HG03439 (cell line): ENCODE results near the gene SPI1.

Experiments
- ATAC-seq: cut with Tn5 transposase; IDR thresholded peaks from one replicate; pipeline ENCODE4 v1.9.1; 2021; ENCODE audit warnings: mild to moderate bottlenecking, moderate library complexity; ENCODE audit not compliant: unreplicated experiment

The SPI1 gene

DNA sequence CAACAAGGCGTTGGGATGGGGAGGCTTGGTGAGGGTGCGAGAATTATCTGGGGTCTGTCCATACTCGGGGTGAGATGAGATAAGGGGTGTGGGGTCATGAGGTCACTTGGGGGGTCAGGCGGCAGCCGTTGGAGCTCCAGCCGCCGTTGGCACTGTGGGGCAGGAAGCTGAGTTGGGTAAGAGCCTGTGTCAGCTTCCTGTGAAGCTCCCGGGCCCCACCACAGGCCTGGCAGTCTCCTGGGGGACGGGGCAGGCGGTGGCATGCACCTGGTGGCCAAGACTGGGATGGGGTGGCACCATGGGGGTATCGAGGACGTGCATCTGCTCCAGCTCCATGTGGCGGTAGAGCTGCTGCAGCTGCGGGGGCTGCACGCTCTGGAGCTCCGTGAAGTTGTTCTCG is 18.8 kb downstream of the SPI1 start:
- ATAC-seq = no peak

DNA sequence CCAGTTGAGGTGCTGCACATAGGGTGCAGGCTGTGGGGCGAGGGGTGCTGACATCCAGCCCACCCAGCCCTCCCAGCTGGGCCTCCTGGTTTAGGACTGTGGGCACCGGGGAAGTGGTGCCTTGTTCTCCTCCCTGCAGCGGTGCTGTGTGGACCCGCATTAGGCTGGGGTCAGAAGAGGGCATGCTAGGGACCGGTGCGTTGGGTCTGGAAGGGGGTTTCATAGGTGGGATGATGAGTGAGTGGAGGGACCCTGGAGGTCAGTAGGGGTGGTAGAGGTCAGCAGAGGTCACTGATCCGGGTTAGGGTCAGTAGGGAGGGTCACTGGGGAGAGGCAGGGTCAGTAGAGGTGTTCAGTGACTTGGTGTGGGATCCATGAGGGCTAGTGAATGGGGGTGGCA is 19.2 kb downstream of the SPI1 start:
- no peak for ATAC-seq

DNA sequence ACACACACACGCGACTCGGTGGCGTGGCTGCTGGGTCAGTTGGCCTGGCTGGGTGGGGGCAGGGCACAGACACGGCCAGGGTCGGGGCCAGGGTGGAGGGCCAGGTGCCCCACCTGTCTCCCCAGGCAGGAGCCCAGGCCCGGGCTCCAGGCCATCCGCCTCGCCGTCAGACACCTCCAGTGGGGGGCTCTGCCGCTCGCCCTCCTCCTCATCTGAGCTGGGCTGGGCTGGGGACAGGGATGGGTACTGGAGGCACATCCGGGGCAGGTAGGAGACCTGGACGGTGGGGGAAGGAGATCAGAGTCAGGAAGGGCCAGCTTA is 19.7 kb downstream of the SPI1 start:
- no peak for ATAC-seq

DNA sequence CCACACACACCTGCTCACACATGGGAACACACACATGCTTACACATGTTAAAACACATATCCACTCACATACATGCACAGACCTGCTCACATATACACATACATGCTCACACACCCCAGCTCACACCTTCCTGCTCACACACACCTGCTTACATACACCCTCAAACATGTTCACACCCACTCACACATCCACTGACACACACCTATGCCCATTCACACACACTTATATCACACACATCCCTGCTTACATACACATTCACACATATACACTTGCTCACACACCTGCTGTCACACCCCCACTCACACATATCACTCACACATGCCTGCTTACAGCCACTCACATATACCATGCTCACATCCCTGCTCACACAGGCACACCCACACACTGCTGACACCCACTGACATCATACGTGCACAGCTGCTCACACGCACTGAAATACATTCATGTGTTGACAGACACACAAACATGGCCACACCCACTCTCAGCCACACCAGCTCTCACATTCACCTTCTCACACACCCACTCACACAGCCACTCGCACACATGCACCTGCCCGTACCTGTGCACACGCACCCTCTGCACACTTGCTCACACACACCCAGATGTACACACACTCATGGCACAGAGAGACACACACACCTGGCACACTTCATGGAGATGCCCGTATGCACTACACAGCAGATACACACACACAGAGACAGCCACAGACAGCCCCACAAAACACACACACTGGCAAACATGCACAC is 20.2 kb downstream of the SPI1 start:
- ATAC-seq = no peak

DNA sequence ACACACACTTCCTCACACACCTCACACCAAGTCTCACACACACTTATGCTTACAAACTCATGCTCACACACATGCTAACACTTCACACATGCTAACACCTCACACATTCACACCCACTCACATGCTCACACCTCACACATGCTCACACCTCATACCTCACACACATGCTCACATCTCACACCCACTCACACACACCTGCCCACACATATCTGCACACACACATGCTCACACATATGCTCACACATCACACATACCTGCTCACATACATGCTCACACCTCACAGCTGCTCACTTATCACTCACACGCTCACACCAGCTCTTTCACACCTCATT is 21.4 kb downstream of the SPI1 start:
- ATAC-seq = no peak

DNA sequence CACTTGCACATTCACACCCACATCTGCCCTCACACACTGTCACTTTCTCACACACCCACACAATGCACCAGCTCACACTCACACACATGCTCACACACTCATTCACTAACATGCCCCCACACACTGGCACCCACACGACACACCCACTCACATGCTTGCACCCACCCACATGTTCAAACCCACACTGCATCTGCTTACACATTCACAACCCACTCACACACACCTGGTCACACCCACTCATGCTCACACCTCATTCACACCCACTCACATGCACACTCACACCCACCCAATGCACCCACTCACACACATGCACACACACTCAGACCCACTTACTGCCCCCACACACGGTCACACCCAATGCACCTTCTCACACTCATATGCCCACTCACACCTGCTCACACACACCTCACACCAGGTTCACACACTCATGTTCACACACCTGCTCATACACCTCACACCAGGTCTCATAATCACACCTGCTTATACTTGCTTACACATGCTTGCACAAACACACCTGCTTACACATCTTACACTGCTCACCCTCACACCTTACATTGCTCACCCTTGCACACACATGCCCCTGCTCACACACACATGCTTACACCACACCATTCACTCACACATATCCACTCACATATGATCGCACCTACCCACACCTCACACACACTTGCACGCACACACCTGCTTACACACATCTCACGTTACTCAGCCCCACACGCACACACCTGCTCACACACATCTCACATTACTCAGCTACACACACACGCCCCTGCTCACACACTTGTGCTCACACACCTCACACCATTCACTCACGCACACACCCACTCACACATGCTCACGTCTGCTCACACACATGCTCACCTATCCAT is 22.0 kb downstream of the SPI1 start:
- no peak for ATAC-seq

DNA sequence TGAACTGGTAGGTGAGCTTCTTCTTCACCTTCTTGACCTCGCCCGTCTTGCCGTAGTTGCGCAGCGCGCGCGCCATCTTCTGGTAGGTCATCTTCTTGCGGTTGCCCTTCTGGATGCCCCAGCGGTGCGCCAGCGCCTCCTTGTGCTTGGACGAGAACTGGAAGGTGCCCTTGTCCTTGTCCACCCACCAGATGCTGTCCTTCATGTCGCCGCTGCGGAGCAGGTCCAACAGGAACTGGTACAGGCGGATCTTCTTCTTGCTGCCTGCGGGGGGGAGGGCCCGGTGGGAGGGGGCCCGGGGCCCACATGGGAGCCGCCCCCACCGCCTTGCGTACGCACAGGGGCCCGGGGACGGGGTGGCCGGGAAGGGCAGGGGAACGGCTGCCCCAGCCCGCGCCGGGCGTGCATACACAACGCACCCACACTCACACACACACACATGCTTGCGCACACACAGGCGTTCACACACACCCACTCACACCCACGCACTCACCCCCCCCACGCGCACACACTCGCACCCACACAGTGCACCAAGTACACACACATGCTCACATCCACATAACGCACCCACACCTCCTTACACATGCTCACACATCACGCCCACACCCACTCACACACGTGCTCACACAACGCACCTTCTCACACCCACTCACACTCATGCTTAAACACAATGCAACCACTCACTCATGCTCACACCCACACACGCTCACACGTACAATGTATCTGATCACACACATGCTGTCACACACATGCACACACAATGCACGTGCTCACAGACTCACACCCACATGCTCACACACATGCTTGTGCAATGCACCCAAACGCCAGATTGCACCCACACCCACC is 22.8 kb downstream of the SPI1 start:
- no peak for ATAC-seq

DNA sequence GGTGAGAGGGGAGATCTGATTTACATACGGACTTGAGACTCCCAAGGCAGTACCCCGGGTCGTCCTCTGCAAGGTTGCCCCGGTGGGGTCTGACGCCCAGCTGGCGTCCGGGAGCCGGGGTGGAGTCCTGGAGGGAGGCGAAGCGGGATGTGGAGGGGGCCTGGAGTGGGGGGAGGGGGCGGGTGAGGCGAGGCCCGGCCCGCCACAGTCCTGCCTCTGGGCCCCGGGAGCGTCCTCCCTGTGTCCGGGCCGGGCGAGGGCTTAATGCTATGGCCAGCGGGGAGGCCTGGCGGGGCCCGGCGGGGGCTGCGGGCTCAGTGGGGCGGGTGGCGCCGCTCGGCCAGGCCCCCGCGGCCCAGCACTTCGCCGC is 23.4 kb downstream of the SPI1 start:
- ATAC-seq = no peak

DNA sequence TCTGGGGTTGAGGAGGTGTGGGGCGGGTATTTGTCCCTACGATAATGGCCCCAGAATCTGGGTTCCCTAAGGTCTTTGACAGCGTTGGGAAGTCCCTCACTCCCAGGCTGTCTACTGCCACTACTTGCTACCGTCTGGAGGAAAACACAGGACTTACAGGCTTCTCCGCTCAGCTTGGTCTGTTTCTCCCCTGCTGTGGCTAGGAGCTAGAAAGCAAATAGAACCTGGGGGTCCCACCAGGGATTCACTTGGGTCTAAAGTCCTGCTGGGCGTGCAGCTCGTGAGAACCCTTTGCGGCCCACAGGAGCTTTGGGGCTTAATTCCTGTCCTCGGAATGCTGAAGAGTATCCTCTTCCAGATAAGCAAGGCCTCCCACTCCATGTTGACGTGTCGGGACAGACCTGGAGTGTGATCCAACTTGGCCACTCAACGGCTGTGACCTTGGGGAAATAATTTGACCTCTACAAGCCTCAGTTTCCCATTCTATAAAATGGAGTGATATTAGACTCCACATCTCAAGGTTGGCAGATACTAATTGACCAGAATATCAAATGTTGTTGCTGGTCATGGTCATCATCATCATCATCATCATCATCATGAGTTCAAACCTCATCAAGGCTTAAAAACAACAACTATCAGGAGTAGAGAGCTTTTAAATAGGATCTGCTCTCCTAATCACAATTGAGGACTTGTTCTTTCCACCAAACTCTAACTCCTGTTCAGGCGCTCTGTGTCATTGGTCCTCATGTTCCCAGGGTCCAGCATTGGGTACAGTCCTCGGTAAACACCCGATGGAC is 24.2 kb downstream of the SPI1 start:
- no peak for ATAC-seq

DNA sequence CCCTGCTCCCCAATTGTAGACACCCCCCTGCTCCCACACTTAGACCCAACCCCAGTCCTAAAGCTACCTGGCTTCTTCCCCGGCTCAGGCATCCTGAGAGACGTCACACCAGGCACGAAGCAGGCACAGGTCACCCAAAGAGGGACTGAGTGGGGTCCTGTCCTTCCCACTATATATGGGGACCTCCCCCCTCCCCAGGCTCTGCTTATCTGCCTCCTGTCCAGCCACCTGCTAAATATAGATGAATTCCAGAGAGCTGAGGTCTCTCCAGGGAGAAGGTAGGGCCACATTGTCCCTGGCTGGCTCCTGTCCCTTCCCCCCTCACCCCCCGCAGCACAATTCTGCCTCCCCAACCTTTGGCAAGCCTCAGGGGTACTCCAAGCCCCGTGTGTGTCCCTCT is 25.8 kb downstream of the SPI1 start, which contains the start of gene MYBPC3:
MYBPC3 (minus strand) TSS at position 147 of the 400 bp plus-strand sequence; CDS start at position 92, 55 bp downstream.
- no peak for ATAC-seq

DNA sequence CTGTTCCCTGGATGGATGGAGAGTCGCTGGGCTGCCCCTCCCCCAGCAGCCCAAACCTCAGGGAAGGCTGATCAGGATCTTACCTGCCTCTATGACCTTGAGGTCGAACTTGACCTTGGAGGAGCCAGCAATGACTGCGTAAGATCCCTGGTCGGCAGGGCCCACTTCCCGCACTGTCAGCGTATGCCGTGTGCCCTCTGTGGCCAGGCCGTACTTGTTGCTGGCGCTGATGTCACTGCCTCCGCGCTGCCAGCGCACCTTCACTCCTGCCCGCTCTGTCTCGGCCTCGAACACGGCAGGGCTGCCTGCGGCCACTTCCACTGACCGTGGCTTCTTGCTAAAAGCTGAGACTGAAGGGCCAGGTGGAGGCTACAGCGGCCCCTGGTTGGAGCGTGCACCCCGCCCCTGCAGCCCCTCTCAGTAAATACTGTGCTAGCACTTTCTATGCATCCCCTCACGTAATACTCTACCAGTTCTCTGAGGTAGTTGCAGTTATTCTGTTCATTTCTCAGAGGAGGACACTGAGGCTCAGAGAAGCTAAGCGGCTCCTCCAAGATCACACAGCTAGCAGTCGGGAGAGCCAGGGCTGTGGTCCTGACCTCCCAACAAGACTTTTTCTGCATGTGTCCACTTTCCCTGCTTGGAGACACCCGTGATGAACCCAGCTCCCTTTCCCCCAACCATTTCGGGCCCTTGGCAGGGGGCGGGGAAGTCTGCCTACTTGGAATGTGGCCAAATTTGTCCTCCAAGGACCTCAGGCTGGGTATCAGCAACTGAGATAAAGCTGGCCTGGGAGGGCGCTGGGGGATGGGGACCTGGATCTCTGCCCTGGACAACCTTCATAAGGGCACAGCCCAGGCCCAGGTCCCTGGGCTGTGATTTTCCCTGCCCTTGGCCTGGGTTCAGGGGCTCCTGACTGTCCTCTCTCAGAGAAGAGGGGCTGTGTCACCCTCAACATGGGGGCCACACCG is 26.9 kb downstream of the SPI1 start:
- ATAC-seq = no peak

DNA sequence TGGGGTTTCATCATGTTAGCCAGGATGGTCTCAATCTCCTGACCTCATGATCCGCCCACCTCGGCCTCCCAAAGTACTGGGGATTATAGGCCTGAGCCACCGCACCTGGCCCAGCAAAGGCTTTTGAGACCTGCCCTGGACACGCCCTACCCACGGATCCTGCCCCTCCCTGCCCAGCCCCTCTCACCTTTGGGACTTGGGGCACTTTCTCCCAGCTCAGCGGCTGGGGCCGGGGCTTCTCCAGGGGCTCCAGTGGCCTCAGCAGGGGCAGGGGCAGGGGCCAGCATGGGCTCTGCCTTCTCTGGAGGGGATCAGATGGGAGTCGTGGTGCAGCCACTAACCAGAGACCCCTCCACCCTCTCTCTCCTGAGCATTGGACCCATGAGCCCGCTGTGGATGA is 28.0 kb downstream of the SPI1 start:
- ATAC-seq = no peak

DNA sequence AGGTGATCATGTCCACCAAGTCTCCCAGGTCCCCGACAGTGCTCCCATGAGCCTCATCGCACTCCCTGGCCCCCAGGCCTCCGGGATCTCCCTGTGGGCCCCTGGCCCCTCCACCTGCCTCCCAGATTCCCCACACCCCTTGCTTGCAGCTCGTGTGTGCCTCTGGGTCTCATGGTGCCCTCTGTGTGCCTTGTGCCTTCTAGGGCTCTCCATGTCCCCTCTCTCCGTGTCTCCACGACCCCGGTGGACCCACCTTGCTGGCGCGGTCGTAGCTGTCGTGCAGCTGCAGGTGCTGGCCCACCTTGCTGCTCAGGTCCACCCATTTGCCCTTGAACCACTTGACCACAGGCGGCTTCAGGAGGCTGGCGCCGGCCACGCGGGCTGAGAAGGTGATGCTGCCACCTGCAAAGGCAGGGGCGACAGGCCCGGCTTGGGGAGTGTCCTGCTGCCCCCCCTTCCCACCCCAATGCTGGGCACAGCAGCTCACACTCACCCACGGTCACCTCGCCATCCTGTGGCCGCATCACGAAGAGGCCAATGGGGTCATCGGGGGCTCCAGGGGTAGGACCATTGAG is 28.7 kb downstream of the SPI1 start:
- no peak for ATAC-seq

DNA sequence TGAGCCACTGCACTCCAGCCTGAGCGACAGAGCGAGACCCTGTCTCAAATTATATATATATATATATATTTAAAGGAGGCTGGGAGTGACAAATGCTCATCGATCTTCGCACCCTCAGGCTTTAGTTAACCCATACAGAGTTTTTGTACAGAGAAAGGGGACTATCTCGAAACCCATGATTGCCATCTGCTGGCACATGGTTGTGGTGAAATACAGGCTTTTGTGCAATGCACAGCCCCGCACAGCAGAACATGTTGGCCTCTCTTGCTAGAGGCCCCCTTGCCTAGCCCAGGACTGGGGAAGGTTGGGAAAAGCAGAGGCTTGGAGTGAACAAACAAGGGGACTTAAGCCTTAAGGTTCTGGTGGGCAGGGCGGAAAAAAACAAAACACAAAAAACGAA is 29.5 kb downstream of the SPI1 start:
- no peak for ATAC-seq

DNA sequence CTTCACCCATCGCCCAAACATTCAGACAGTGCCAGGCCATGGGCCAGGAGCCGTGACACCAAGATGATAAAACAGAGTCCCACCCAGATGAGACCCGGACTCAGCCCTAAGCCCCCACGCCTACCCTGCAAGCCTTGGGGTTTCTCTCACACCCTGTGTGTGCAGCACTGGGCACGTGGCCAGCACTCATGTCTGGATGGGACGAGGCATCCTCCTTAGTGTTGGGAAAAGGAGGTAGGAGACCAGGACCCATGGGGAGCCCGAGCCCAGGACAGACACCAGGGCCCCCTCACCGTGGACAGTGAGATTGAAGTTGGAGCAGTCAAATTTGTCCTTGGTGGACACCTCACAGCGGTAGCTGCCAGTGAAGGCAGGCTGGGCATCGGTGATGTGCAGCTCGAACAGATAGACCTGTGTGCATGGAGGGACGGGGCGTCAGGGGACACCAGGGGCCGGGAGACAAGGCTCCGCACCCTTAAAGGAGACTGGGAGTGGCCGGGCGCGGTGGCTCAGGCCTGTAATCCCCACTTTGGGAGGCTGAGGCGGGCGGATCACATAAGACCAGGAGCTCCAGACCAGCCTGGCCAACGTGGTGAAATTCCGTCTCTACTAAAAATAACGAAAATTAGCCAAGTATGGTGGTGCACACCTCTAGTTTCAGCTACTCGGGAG is 30.1 kb downstream of the SPI1 start:
- ATAC-seq = no peak

DNA sequence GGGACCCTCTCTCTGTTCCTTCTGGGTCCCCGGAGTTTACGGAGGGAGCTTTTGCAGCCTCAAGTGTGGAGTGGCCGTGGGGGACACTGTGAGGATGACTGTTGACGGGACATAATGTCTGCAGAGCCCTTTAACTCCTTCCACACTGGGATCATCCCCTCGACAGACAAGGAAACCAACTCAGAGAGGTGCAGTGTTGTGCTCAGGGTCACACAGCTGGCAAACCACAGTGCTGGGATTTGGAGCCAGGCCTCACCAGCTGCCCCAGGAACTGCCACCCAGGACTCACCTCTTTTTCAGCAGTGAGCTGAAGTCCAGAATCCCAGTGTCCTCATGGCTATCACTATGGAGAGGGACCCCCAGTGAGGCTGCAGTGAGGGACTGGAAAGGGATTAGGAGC is 31.2 kb downstream of the SPI1 start:
- no peak for ATAC-seq

DNA sequence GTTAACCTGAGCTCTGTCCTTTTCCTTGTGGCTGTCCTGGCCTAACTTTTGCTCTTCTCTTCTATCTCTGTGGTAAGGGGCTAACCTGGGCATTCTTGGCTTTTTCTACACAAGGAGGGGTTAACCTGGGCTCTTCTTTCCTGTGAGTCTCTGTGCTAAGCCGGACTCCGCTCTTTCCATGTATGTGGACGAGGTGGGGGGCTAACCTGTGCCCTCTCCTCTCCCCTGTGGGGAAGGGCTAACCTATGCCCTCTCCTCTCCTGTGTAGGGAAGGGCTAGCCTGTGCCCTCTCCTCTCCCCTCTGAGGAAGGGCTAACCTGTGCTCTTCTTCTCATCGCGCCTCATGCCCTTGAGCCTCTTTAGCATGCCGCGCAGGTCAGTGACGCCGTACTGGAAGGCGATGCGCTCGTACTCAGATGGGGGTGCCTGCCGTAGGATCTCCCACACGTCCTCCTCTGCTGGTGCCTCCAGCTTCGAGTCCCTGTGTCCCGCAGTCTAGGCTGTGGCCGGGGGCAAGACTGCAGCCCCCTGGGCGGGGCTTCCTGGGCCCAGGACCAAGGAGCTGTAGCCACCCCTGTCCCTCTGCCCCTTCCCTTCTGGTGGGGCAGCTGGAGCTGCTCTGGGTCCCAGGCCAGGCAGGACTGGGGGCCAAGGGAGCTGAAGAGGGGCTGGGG is 32.3 kb downstream of the SPI1 start:
- no peak for ATAC-seq

DNA sequence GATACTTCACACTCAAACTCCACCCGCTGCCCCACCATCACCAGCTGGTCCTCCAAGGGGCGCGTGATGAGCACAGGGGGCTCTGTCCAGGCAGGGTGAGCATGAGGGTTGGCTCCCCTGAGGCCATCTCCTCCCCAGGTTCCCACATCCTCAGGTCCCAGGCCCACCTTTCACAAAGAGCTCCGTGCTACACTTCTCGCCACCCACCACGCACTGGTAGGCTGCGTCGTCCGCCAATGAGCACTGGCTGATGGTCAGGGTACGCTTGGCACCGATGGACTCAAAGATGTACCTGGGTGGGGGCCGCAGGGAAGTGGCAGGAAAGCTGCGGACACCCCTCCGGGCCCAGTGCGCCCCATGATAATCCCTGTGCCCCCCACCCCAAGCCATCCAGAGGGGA is 35.5 kb downstream of the SPI1 start:
- ATAC-seq = no peak
